ENCODE measurements around the gene MBNL2.
"Not testable (repeated sequence)": the region's sequence is repeated elsewhere in the genome, so short reads cannot be mapped to it uniquely, and the experiment has no call there.

The MBNL2 gene

DNA sequence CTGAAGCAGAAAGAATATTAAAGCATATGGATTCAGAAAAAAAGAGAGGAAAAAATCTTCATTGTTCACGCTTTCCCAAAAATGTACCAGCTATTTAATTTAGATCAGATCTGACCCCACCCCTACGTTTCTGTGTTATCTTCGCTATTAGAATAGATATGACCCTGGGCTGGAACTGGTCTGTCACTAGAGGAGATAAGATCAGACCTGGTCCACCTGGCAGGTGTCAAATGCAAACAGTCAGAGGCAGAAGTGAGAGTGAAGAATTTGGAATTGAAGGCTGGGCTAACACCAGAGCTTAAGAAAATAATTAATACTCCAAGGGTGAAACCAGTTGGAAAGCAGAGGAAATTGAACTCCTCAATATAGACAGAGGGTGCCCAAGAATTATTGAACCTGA lies 30.0 kb upstream of the MBNL2 start:
- Histone ChIP-seq H3K36me3 (ENCODE audit: insufficient read depth, low read length) (no peaks in the 10 kb centered on the region), H3K4me2 (ENCODE audit: low read length) (no peak overlapping the region), H3K27me3 (ENCODE audit: control insufficient read depth, insufficient read depth, low read length) (no peaks in the 10 kb centered on the region), H3K4me1 (ENCODE audit: control insufficient read depth, insufficient read depth, low read length) (peaks cover 20% of the 10 kb centered on the region), H3K9ac (ENCODE audit: low read depth, low read length) (no peak overlapping the region), H3K4me3 (ENCODE audit: low read length) (no peak overlapping the region), H3K9me3 (replicated peaks; ENCODE audit: low read length) (no peaks in the 10 kb centered on the region)

DNA sequence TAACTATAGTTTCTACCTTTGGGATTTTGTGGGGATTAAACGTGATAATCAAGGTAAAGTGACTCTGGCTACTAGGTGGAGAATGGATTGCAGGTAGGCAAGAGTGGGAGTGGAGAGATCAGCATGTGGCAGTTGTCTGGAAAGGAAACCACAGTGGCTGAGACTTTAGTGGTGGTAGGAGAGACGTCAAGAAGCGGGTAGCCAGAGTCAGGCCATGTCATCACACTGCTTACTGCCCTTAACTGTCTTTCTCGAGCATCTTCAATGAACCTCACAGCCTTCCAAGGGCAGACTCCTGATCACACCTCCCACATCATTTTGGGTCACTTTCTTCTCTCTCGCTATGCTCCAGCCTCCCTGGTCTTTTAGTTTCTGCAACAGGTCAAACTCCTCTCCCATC lies 28.6 kb upstream of the MBNL2 start:
- H3K4me3 ChIP-seq (ENCODE audit: low read length) = no peak overlapping the region
- peaks cover 20% of the 10 kb centered on the region for H3K4me1 ChIP-seq (ENCODE audit: control insufficient read depth, insufficient read depth, low read length)
- H3K27me3 ChIP-seq (ENCODE audit: control insufficient read depth, insufficient read depth, low read length) = no peaks in the 10 kb centered on the region
- no peaks in the 10 kb centered on the region for H3K36me3 ChIP-seq (ENCODE audit: insufficient read depth, low read length)
- no peak overlapping the region for H3K4me2 ChIP-seq (ENCODE audit: low read length)
- H3K9ac ChIP-seq (ENCODE audit: low read depth, low read length) = no peak overlapping the region
- H3K9me3 ChIP-seq (replicated peaks; ENCODE audit: low read length) = no peaks in the 10 kb centered on the region

DNA sequence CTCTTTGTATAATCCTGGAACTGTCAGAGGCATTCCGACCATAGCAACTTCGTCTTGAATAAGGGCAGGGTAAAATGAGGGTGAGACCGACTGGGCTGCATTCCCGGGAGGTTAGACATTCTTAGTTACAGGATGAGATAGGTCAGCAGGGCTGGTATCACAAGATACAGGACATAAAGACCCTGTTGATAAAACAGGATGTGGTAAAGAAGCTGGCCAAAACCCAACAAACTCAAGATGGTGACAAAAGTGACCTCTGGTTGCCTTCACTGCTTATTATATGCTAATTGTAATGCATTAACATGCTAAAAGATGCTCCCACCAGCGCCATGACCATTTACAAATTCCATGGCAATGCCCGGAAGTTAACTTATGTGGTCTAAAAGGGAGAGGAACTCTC lies 27.7 kb upstream of the MBNL2 start:
- no peaks in the 10 kb centered on the region for H3K27me3 ChIP-seq (ENCODE audit: control insufficient read depth, insufficient read depth, low read length)
- H3K4me1 ChIP-seq (ENCODE audit: control insufficient read depth, insufficient read depth, low read length) = peaks cover 20% of the 10 kb centered on the region
- no peaks in the 10 kb centered on the region for H3K9me3 ChIP-seq (replicated peaks; ENCODE audit: low read length)
- H3K36me3 ChIP-seq (ENCODE audit: insufficient read depth, low read length) = no peaks in the 10 kb centered on the region
- H3K4me3 ChIP-seq (ENCODE audit: low read length) = no peak overlapping the region
- H3K4me2 ChIP-seq (ENCODE audit: low read length) = peak overlapping the region; percentile 5
- H3K9ac ChIP-seq (ENCODE audit: low read depth, low read length) = no peak overlapping the region

DNA sequence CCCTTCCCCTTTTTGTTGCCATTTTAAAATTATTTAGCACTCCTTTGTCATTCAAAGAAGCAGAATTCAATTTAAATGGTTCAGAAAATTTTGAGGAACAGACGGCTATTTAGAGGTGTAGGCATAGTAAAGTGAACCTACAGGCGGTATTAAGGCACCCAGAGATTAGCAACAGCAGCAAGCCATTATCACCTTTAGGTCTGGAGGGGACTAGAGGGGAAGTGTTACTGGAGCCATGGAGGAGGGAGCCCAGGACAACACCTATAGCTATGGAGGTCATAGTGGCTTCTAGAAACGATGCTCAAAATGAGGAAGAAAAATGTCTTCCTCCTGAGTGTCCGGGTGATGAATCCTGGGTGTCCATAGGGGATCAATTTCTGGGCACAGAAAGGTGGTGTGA lies 25.8 kb upstream of the MBNL2 start:
- no peaks in the 10 kb centered on the region for H3K9me3 ChIP-seq (replicated peaks; ENCODE audit: low read length)
- no peaks in the 10 kb centered on the region for H3K27me3 ChIP-seq (ENCODE audit: control insufficient read depth, insufficient read depth, low read length)
- H3K4me2 ChIP-seq (ENCODE audit: low read length) = no peak overlapping the region
- H3K9ac ChIP-seq (ENCODE audit: low read depth, low read length) = no peak overlapping the region
- no peaks in the 10 kb centered on the region for H3K36me3 ChIP-seq (ENCODE audit: insufficient read depth, low read length)
- peaks cover 18% of the 10 kb centered on the region for H3K4me1 ChIP-seq (ENCODE audit: control insufficient read depth, insufficient read depth, low read length)
- no peak overlapping the region for H3K4me3 ChIP-seq (ENCODE audit: low read length)

DNA sequence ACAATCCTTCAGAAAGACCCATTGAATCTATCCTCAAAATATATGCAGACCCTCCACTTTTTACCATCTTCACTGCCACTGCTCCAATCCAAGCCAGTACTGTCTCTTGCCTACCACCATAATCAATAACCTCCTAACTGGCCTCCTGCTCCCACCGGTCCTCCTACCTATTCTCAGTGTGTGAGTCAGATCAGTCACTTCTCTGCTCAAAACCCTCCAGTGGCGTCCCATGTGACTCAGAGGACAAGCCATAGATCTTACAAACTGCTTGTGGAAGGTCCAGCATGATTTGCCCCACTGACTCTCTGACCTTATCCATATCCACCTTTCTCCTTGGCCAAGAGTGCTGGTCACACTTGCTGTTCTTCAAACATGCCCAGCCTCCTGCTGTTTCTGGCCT lies 23.4 kb upstream of the MBNL2 start:
- Histone ChIP-seq H3K9ac (ENCODE audit: low read depth, low read length) (no peak overlapping the region), H3K4me2 (ENCODE audit: low read length) (no peak overlapping the region), H3K9me3 (replicated peaks; ENCODE audit: low read length) (no peaks in the 10 kb centered on the region), H3K4me3 (ENCODE audit: low read length) (no peak overlapping the region), H3K4me1 (ENCODE audit: control insufficient read depth, insufficient read depth, low read length) (peaks cover 10% of the 10 kb centered on the region), H3K36me3 (ENCODE audit: insufficient read depth, low read length) (no peaks in the 10 kb centered on the region), H3K27me3 (ENCODE audit: control insufficient read depth, insufficient read depth, low read length) (no peaks in the 10 kb centered on the region)

DNA sequence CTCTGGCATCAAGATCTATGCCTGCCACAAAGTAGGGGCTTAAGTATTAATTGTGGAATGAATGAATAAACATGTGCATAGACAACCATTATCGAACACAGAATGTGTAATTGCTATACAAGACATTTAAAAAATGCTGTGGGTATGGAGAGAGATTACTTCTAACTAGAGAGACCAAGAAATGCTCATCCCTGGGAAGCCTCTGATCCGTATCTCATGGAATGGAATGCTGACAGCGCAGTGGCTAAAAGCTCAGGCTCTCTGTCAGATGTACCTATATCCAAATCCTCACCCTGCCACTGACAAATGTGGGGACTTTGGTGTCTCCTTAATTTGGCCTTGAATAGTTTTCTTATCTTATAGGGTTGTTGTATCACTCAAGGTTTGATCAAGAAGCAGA lies 22.7 kb upstream of the MBNL2 start:
- H3K9ac ChIP-seq (ENCODE audit: low read depth, low read length) = no peak overlapping the region
- H3K27me3 ChIP-seq (ENCODE audit: control insufficient read depth, insufficient read depth, low read length) = no peaks in the 10 kb centered on the region
- H3K9me3 ChIP-seq (replicated peaks; ENCODE audit: low read length) = no peaks in the 10 kb centered on the region
- H3K4me2 ChIP-seq (ENCODE audit: low read length) = no peak overlapping the region
- no peaks in the 10 kb centered on the region for H3K36me3 ChIP-seq (ENCODE audit: insufficient read depth, low read length)
- no peak overlapping the region for H3K4me3 ChIP-seq (ENCODE audit: low read length)
- H3K4me1 ChIP-seq (ENCODE audit: control insufficient read depth, insufficient read depth, low read length) = peaks cover 3% of the 10 kb centered on the region

DNA sequence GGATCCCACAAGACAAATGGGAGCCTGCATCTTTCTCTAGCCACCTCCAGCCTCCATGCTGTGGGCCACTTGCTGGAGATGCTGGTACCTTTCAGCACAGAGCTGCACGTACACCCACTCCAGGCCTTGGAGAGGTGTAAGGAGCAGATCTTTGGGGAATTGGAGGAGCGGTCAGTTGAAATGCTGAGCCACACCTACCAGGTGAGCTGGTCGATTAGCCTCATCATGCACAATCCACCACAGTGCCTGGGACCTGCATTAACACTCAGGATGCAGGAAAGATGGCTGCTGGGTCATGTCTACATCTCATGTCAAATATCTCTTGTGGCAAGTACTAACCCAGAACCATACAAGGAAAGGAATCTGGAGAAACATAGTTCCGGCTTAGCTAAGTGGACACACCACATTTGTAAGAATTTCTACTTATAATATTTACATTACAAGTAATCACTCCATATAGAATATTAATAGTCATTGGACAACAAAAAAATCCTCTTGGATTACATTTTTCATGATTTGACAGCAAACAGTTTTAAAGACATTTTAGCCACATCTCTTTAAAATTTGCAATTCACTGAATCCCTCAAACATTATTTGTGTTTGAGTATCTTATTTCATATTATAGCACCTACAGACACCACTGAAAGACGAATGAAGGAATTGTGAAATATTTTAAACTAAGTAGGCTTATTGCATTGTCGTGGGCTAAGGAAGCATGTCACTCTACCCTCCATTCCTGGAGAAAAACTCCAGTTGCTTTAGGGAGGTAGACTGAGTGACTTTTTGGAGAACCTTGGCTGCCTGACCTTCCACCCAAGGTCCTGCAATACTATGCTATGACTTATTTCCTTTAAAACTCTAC lies 21.8 kb upstream of the MBNL2 start:
- H3K4me1 ChIP-seq (ENCODE audit: control insufficient read depth, insufficient read depth, low read length) = no peaks in the 10 kb centered on the region
- no peak overlapping the region for H3K4me2 ChIP-seq (ENCODE audit: low read length)
- H3K27me3 ChIP-seq (ENCODE audit: control insufficient read depth, insufficient read depth, low read length) = no peaks in the 10 kb centered on the region
- H3K9ac ChIP-seq (ENCODE audit: low read depth, low read length) = no peak overlapping the region
- H3K36me3 ChIP-seq (ENCODE audit: insufficient read depth, low read length) = no peaks in the 10 kb centered on the region
- no peak overlapping the region for H3K4me3 ChIP-seq (ENCODE audit: low read length)
- H3K9me3 ChIP-seq (replicated peaks; ENCODE audit: low read length) = no peaks in the 10 kb centered on the region

DNA sequence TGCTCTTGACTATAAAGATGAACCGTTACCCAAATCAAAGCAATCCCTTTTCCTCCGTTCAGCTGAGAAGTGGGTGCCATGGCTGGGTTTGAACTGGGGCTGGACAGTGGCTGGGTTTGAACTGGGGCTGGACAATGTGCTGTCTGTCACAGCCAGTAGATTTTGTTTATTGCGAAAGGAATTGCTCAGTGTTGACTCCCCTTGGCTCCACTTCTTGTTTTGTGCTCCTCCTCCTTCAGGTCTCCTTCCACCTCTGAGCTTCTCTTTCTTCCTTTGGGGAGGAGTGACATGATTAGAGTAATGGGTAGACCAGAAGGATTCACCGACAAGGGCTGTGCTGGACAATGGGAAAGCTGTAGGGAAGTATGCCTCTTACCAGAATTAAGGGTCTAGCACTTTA lies 19.4 kb upstream of the MBNL2 start:
- Histone ChIP-seq H3K36me3 (ENCODE audit: insufficient read depth, low read length) (no peaks in the 10 kb centered on the region), H3K9me3 (replicated peaks; ENCODE audit: low read length) (no peaks in the 10 kb centered on the region), H3K4me1 (ENCODE audit: control insufficient read depth, insufficient read depth, low read length) (peaks cover 6% of the 10 kb centered on the region), H3K27me3 (ENCODE audit: control insufficient read depth, insufficient read depth, low read length) (no peaks in the 10 kb centered on the region), H3K9ac (ENCODE audit: low read depth, low read length) (no peak overlapping the region), H3K4me2 (ENCODE audit: low read length) (no peak overlapping the region), H3K4me3 (ENCODE audit: low read length) (no peak overlapping the region)

DNA sequence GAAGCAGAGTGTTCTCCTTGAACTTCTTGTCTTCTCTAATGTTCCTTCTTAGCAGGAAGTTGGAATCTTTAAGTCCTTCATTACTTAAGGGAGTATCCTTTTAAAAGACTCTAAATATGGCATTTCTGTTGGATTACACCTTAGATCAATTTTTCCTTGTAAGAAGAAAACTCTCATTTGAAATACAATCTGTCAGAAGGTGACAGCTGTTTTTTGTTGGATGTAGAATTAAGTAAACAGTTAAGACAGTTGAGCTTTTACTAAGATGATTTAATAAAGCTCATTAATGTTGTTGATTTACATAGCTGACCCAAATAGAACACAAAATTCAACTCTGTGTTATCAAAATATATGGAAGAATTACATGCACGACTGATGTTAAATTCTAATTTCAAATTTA lies 16.7 kb upstream of the MBNL2 start:
- Histone ChIP-seq H3K4me2 (ENCODE audit: low read length) (no peak overlapping the region), H3K4me1 (ENCODE audit: control insufficient read depth, insufficient read depth, low read length) (peaks cover 6% of the 10 kb centered on the region), H3K36me3 (ENCODE audit: insufficient read depth, low read length) (no peaks in the 10 kb centered on the region), H3K27me3 (ENCODE audit: control insufficient read depth, insufficient read depth, low read length) (no peaks in the 10 kb centered on the region), H3K9me3 (replicated peaks; ENCODE audit: low read length) (no peaks in the 10 kb centered on the region), H3K4me3 (ENCODE audit: low read length) (no peak overlapping the region), H3K9ac (ENCODE audit: low read depth, low read length) (no peak overlapping the region)

DNA sequence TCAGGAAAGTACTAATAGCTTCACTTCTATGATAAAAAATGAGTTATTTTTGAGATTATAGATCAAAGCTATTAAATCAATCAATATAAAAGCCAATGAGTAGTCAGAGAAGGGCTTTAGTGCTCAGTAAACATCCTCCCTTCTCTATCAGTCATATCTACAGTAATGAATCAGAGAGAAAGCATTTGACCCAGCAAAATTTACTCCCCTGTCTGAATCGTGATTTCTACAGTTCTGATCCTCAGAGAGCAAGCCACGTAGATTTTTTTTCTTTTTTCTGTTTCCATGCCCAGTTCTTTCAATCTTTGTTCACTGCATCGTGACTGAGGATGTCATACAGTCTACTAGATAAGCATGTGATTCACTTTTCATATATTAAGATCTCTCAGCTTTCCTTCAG lies 16.2 kb upstream of the MBNL2 start:
- no peak overlapping the region for H3K4me3 ChIP-seq (ENCODE audit: low read length)
- H3K9me3 ChIP-seq (replicated peaks; ENCODE audit: low read length) = no peaks in the 10 kb centered on the region
- no peaks in the 10 kb centered on the region for H3K36me3 ChIP-seq (ENCODE audit: insufficient read depth, low read length)
- no peaks in the 10 kb centered on the region for H3K27me3 ChIP-seq (ENCODE audit: control insufficient read depth, insufficient read depth, low read length)
- peak overlapping the region; percentile 21 for H3K9ac ChIP-seq (ENCODE audit: low read depth, low read length)
- peak overlapping the region; percentile 55 for H3K4me2 ChIP-seq (ENCODE audit: low read length)
- peaks cover 6% of the 10 kb centered on the region for H3K4me1 ChIP-seq (ENCODE audit: control insufficient read depth, insufficient read depth, low read length)

DNA sequence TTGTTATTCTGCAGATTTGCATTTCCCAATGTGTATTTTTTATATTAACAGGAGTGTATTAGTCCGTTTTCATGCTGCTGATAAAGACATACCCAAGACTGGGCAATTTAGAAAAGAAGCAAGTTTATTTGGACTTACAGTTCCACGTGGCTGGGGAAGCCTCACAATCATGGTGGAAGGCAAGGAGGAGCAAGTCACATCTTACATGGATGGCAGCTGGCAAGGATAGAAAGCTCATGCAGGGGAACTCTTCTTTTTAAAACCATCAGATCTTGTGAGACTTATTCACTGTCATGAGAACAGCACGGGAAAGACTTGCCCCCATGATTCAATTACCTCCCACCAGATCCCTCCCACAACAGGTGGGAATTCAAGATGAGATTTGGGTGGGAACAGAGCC lies 14.9 kb upstream of the MBNL2 start:
- H3K9ac ChIP-seq (ENCODE audit: low read depth, low read length) = not testable (repeated sequence)

DNA sequence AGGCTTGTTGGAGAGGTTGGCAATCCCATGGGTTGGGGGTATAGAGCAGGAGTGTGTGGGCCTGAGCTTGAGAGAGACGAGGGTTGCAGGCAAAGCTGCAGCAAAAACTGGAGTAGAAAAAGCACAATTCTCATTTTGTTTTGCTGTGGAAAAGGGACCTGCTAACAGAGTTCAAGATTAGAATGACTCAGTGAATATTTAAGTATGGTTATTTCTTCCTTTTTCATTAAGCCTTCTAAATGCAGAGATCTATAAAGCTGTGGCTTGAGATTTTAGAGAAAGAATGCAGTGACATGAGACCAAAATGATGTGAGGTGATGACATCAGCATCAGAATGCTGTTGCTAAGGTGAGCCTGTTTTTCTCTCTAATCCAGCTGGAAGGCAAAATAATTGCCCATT lies 10.8 kb upstream of the MBNL2 start:
- Histone ChIP-seq H3K36me3 (ENCODE audit: insufficient read depth, low read length) (no peaks in the 10 kb centered on the region), H3K4me1 (ENCODE audit: control insufficient read depth, insufficient read depth, low read length) (peaks cover under 1% of the 10 kb centered on the region), H3K9ac (ENCODE audit: low read depth, low read length) (no peak overlapping the region), H3K9me3 (replicated peaks; ENCODE audit: low read length) (no peaks in the 10 kb centered on the region), H3K27me3 (ENCODE audit: control insufficient read depth, insufficient read depth, low read length) (no peaks in the 10 kb centered on the region), H3K4me2 (ENCODE audit: low read length) (no peak overlapping the region), H3K4me3 (ENCODE audit: low read length) (no peak overlapping the region)

More for the DNA sequence above, 14.9 kb upstream of the MBNL2 start:
- not testable (repeated sequence) for H3K4me3 ChIP-seq (ENCODE audit: low read length); H3K36me3 ChIP-seq (ENCODE audit: insufficient read depth, low read length); H3K4me1 ChIP-seq (ENCODE audit: control insufficient read depth, insufficient read depth, low read length); H3K9me3 ChIP-seq (replicated peaks; ENCODE audit: low read length); H3K4me2 ChIP-seq (ENCODE audit: low read length); H3K27me3 ChIP-seq (ENCODE audit: control insufficient read depth, insufficient read depth, low read length)

Measured in skeletal muscle satellite cell (primary cell).